ENCODE results near the gene ZDHHC14.

GRCh38 chr6:157725836-157726235 lies 344.8 kb downstream of the ZDHHC14 start:
- TF ChIP-seq CTCF (optimal IDR thresholded peaks at IDR 0.05 in 1 of 3, IDR thresholded peaks at IDR 0.05 in 1 of 3, conservative IDR thresholded peaks at IDR 0.05 in 1 of 3; ENCODE audit: extremely low read depth in 1 of 3, insufficient read depth in 2 of 3, low read length in 3 of 3) (no peak), EZH2 (IDR thresholded peaks at IDR 0.05; ENCODE audit: low read length) (no peak)
